Fibroblast of lung (primary cell): ENCODE measurements around the gene HIPK4. TPM values are rescaled to one million over a fixed set of nuclear protein-coding genes. Genes with fewer than 3 reads are reported as not detected.

ENCODE experiments used
- DNase-seq, 2 donors: peaks; one replicate each; pipeline versions ENCODE4 v3.0.0 to v3.0.0-alpha.2; 2010; ENCODE audit warnings: low read depth in 2 of 2
- H2AFZ ChIP-seq: 2 replicates; pipeline ENCODE4 v1.5.1; 2012; ENCODE audit warnings: low read length, control low read depth, inconsistent platforms
- H3K27ac ChIP-seq: 2 replicates; pipeline ENCODE4 v1.5.1; 2011; ENCODE audit warnings: low read length, control low read depth; ENCODE audit not compliant: insufficient read depth
- H3K27me3 ChIP-seq: 2 replicates; pipeline ENCODE4 v1.5.1; 2011; ENCODE audit warnings: mild to moderate bottlenecking, low read length; ENCODE audit not compliant: control insufficient read depth, insufficient read depth
- H3K36me3 ChIP-seq: 2 replicates; pipeline ENCODE4 v1.5.1; 2011; ENCODE audit warnings: low read length; ENCODE audit not compliant: control insufficient read depth, insufficient read depth
- H3K4me1 ChIP-seq: 2 replicates; pipeline ENCODE4 v1.5.1; 2011; ENCODE audit warnings: low read length; ENCODE audit not compliant: control insufficient read depth, insufficient read depth; ENCODE audit errors: extremely low read depth
- H3K4me2 ChIP-seq: 2 replicates; pipeline ENCODE4 v1.5.1; 2011; ENCODE audit warnings: low read length, control low read depth; ENCODE audit not compliant: insufficient read depth; ENCODE audit errors: extremely low read depth
- H3K4me3 ChIP-seq, 4 experiments: fragments of 200-600 bp in 1 of 4; sonication (generic) in 1 of 4; replicated peaks in 1 of 4; 2 replicates each; pipeline ENCODE4 v1.5.1; 2011 to 2016; ENCODE audit warnings: low read length in 4 of 4, low read depth in 3 of 4, mild to moderate bottlenecking in 3 of 4, control low read depth in 2 of 4, inconsistent platforms in 1 of 4, mixed read lengths in 1 of 4; ENCODE audit not compliant: insufficient read depth in 1 of 4; ENCODE audit errors: control extremely low read depth in 1 of 4
- H3K79me2 ChIP-seq: 2 replicates; pipeline ENCODE4 v1.5.1; 2012; ENCODE audit warnings: mild to moderate bottlenecking, low read length, inconsistent platforms; ENCODE audit not compliant: control insufficient read depth, insufficient read depth
- H3K9ac ChIP-seq: 2 replicates; pipeline ENCODE4 v1.5.1; 2011; ENCODE audit warnings: mild to moderate bottlenecking, low read length, control low read depth; ENCODE audit not compliant: insufficient read depth
- H3K9me3 ChIP-seq: 2 replicates; pipeline ENCODE4 v1.5.1; 2012; ENCODE audit warnings: low read depth, low read length; ENCODE audit not compliant: control insufficient read depth, insufficient read depth
- H4K20me1 ChIP-seq: 2 replicates; pipeline ENCODE4 v1.5.1; 2011; ENCODE audit warnings: low read length; ENCODE audit not compliant: control insufficient read depth, insufficient read depth; ENCODE audit errors: extremely low read depth
- EZH2 ChIP-seq: IDR thresholded peaks from 2 replicates; pipeline ENCODE4 v1.5.1; 2012; ENCODE audit warnings: low read length, control low read depth, mild to moderate bottlenecking; ENCODE audit errors: missing control alignments
- polyA plus RNA-seq, 2 donors: library from polyadenylated mRNA; depleted of rRNA in 1 of 2; stranded (reverse) in 1 of 2; unstranded in 1 of 2; fragments of >200 nt; gene quantifications; 2 replicates each; pipeline ENCODE4 v1.2.1, GENCODE V29; 2011 to 2012; ENCODE audit warnings: missing spikeins in 1 of 2
- total RNA-seq: library from RNA; depleted of rRNA; stranded (reverse); fragments of >200 nt; gene quantifications from 2 replicates; pipeline ENCODE4 v1.2.1, GENCODE V29; 2014
- TF ChIP-seq, protein P1 (sequence below), 2 donors: IDR thresholded peaks in 1 of 2; conservative IDR thresholded peaks in 1 of 2; 1 replicate in 1 of 2; 2 replicates in 1 of 2; pipeline ENCODE4 v1.5.1; 2011 to 2012; ENCODE audit warnings: low read length in 2 of 2, control low read depth in 1 of 2, inconsistent platforms in 1 of 2, low read depth in 1 of 2, mild to moderate bottlenecking in 1 of 2

HIPK4 gene
- total and polyA plus RNA-seq, 2 donors (not counting 1 experiment from before 2014, with no cell fraction given) = 0.05 to 0.17 TPM

DNA sequence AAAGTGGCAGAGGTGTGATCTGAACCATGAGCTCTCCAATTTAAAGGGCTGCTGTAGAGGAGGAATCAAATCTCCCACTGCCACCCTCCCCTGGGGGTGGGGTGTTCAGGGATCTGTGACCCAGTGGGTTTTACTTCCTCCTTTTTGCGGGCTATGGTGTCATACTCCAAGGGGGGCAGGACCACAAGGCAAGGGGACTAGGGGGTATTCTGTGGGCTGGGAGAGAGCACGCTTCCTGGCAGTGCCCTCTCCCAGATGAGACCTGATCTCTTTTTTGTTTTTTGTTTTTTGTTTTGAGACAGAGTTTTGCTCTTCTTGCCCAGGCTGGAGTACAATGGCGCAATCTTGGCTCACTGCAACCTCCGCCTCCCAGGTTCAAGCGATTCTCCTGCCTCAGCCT, 31.2 kb downstream of the HIPK4 start:
- H3K36me3 ChIP-seq = no peaks in the 10 kb centered on the region
- no peaks in the 10 kb centered on the region for H3K4me1 ChIP-seq
- no peak overlapping the region for H3K9ac ChIP-seq
- H2AFZ ChIP-seq = no peak overlapping the region
- H3K4me2 ChIP-seq = no peak overlapping the region
- no peaks in the 10 kb centered on the region for H3K79me2 ChIP-seq
- TF ChIP-seq, protein P1, sequence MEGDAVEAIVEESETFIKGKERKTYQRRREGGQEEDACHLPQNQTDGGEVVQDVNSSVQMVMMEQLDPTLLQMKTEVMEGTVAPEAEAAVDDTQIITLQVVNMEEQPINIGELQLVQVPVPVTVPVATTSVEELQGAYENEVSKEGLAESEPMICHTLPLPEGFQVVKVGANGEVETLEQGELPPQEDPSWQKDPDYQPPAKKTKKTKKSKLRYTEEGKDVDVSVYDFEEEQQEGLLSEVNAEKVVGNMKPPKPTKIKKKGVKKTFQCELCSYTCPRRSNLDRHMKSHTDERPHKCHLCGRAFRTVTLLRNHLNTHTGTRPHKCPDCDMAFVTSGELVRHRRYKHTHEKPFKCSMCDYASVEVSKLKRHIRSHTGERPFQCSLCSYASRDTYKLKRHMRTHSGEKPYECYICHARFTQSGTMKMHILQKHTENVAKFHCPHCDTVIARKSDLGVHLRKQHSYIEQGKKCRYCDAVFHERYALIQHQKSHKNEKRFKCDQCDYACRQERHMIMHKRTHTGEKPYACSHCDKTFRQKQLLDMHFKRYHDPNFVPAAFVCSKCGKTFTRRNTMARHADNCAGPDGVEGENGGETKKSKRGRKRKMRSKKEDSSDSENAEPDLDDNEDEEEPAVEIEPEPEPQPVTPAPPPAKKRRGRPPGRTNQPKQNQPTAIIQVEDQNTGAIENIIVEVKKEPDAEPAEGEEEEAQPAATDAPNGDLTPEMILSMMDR (conservative IDR thresholded peaks at IDR 0.05 in 1 of 2, IDR thresholded peaks at IDR 0.05 in 1 of 2; ENCODE audit: low read depth in 1 of 2, low read length in 2 of 2) = no peak
- TF ChIP-seq EZH2 = no peak
- no peaks in the 10 kb centered on the region for H3K27me3 ChIP-seq
- no peak overlapping the region for H3K4me3 ChIP-seq
- no peaks in the 10 kb centered on the region for H4K20me1 ChIP-seq
- H3K27ac ChIP-seq = no peak overlapping the region
- no peaks in the 10 kb centered on the region for H3K9me3 ChIP-seq
- DNase-seq = no peak

DNA sequence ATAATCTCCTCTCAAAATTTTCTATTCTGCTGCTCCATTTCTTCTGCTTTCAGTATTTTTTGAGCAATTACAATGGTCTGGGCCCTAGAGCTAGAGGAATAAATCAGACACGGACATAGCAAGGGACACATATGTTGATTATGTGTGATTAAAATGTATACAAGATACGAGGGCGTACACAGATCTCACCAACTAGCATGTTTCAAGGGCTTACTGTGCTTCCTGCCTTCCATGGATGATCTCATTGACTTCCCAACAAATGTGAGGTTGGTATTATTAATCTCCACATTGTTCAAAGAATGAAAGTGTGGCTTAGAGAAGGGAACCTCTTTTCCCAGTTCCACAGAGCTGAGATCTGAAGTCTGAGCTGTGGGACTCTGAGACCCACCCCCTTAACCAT, 32.3 kb downstream of the HIPK4 start:
- no peak for DNase-seq
- Histone ChIP-seq H3K27me3 (no peaks in the 10 kb centered on the region), H3K9me3 (no peaks in the 10 kb centered on the region), H3K4me3 (no peak overlapping the region), H3K9ac (no peak overlapping the region), H3K36me3 (no peaks in the 10 kb centered on the region), H3K27ac (no peak overlapping the region), H3K79me2 (no peaks in the 10 kb centered on the region), H3K4me1 (no peaks in the 10 kb centered on the region), H2AFZ (no peak overlapping the region), H3K4me2 (no peak overlapping the region), H4K20me1 (no peaks in the 10 kb centered on the region)
- TF ChIP-seq, protein P1 (conservative IDR thresholded peaks at IDR 0.05 in 1 of 2, IDR thresholded peaks at IDR 0.05 in 1 of 2; ENCODE audit: low read depth in 1 of 2, low read length in 2 of 2) = no peak
- no peak for TF ChIP-seq EZH2

DNA sequence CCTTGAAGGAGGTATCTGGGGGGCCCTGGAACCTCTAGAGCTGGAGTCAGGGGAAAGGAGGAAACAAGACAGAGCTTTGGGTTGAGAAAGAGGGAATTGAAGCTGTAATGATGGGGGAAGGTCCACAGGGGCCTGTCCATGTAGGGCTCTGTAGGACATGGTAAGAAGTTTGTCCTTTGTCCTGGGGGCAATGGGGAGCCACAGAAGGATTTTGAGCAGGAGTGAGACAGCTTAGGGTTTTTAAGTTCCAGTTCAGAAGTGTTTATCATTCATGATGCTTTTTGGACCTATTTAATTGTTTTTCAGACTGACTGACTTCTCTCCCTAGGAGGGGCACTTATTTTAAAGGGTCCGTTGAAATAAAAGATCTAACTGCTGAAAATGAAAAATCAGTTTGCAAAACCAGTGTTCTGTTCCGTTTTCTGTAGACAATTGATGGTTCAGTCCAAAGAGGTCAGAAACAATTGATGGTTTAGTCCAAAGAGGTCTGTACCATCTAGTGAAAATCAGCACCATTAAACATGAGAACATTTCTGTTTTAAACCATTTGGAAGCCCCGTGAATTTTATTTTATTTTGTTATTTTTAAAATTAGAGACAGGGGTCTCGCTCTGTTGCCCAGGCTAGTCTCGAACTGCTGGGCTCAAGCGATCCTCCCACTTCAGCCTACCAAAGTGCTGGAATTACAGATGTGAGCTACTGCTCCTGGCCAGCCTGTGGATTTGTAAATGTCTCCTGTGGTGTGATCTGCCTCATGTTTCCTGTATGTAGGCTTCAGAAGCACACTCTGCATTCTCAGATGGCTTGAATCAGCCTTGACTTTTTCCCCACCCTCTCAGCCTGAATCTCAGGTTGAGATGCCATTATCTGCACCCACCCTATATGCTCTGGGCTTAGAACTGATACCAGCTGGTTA, 33.0 kb downstream of the HIPK4 start:
- H3K4me1 ChIP-seq = no peaks in the 10 kb centered on the region
- no peaks in the 10 kb centered on the region for H3K9me3 ChIP-seq
- no peaks in the 10 kb centered on the region for H3K79me2 ChIP-seq
- no peaks in the 10 kb centered on the region for H3K36me3 ChIP-seq
- TF ChIP-seq, protein P1 (conservative IDR thresholded peaks at IDR 0.05 in 1 of 2, IDR thresholded peaks at IDR 0.05 in 1 of 2; ENCODE audit: low read depth in 1 of 2, low read length in 2 of 2) = no peak
- TF ChIP-seq EZH2 = no peak
- DNase-seq = no peak
- no peak overlapping the region for H3K9ac ChIP-seq
- no peak overlapping the region for H3K27ac ChIP-seq
- no peak overlapping the region for H2AFZ ChIP-seq
- H3K4me3 ChIP-seq = no peak overlapping the region
- H3K27me3 ChIP-seq = no peaks in the 10 kb centered on the region
- no peak overlapping the region for H3K4me2 ChIP-seq
- H4K20me1 ChIP-seq = no peaks in the 10 kb centered on the region
